Measurements from ENCODE around the gene MLPH.
"Not testable (repeated sequence)": the region's sequence is repeated elsewhere in the genome, so short reads cannot be mapped to it uniquely, and the experiment has no call there.

Gene MLPH

GRCh38 chr2:237459226-237459625 lies 27.8 kb upstream of the MLPH start:
- no peak for DNase-seq

- no peak for DNase-seq
These were observed 27.3 kb upstream of the MLPH start for GRCh38 chr2:237459741-237460174.

GRCh38 chr2:237464757-237465391 lies 22.2 kb upstream of the MLPH start:
- DNase-seq: no peak

- no peak for DNase-seq
These were observed 21.4 kb upstream of the MLPH start for GRCh38 chr2:237465515-237466148.

GRCh38 chr2:237466211-237466610 lies 20.8 kb upstream of the MLPH start:
- no peak for DNase-seq

GRCh38 chr2:237467447-237468179 lies 19.4 kb upstream of the MLPH start:
- no peak for DNase-seq

- not testable (repeated sequence) for DNase-seq
These were observed 17.6 kb upstream of the MLPH start for GRCh38 chr2:237469410-237469809.

GRCh38 chr2:237469849-237470248 lies 17.2 kb upstream of the MLPH start:
- no peak for DNase-seq

GRCh38 chr2:237470914-237471313 lies 16.1 kb upstream of the MLPH start:
- no peak for DNase-seq

- DNase-seq: no peak
These were observed 15.4 kb upstream of the MLPH start for GRCh38 chr2:237471438-237472186.

- DNase-seq: no peak
These were observed 14.8 kb upstream of the MLPH start for GRCh38 chr2:237472187-237472712.

GRCh38 chr2:237472909-237473877 lies 13.9 kb upstream of the MLPH start:
- DNase-seq: no peak

GRCh38 chr2:237473878-237474441 lies 13.1 kb upstream of the MLPH start:
- no peak for DNase-seq

GRCh38 chr2:237474442-237474911 lies 12.6 kb upstream of the MLPH start:
- no peak for DNase-seq

- DNase-seq: no peak
These were observed 11.9 kb upstream of the MLPH start for GRCh38 chr2:237474931-237475703.

- no peak for DNase-seq
These were observed 11.3 kb upstream of the MLPH start for GRCh38 chr2:237475704-237476141.

GRCh38 chr2:237478095-237478494 lies 9.0 kb upstream of the MLPH start:
- no peak for DNase-seq

GRCh38 chr2:237478979-237479378 lies 8.1 kb upstream of the MLPH start:
- no peak for DNase-seq

- no peak for DNase-seq
These were observed 7.3 kb upstream of the MLPH start for GRCh38 chr2:237479747-237480146.

- DNase-seq: no peak
These were observed 6.5 kb upstream of the MLPH start for GRCh38 chr2:237480556-237480955.
